ENCODE data around the gene MMP23B. TPM values are rescaled to one million over a fixed set of nuclear protein-coding genes. Genes with fewer than 3 reads are reported as not detected.
"Not testable (repeated sequence)": the region's sequence is repeated elsewhere in the genome, so short reads cannot be mapped to it uniquely, and the experiment has no call there.

Gene MMP23B
- total and polyA plus RNA-seq, 5 donors from 2014 or later, result 0.18 to 4.1 (median 0.21) TPM; not detected in 2

DNA sequence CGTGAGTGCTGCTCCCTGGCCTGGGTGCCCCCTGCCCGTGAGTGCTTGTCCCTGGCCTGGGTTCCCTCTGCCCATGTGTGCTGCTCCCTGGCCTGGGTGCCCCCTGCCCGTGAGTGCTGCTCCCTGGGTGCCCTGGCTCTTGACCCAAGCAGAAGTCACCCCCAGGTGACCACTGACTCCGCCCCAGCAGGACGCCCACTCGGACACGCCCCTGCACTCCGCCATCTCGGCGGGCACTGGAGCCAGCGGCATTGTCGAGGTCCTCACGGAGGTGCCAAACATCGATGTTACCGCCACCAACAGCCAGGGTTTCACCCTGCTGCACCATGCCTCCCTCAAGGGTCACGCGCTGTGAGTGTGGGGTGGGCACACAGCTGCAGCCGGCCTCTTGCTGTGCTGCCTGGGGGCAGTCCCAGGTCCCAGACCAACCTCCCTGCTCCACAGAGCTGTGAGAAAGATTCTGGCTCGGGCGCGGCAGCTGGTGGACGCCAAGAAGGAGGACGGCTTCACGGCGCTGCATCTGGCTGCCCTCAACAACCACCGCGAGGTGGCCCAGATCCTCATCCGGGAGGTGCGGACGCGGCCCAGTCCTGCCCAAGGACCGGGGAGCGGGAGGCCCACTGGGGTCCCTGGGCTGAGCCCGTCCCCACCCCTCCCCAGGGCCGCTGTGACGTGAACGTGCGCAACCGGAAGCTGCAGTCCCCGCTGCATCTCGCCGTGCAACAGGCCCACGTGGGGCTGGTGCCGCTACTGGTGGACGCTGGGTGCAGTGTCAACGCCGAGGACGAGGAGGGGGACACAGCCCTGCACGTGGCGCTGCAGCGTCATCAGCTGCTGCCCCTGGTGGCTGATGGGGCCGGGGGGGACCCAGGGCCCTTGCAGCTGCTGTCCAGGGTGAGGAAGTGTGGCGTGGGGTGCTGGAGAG is 3.9 kb upstream of the MMP23B start:
- DNase-seq (no peak), ATAC-seq (ENCODE audit: low read depth in 2 of 2) (no peak)
- Histone ChIP-seq H3K27ac (ENCODE audit: insufficient read depth, low read length, poor library complexity, severe bottlenecking) (peak overlapping the region; percentile 79), H3K9me3 (ENCODE audit: control insufficient read depth in 2 of 2, low read length in 2 of 2) (no peaks in the 10 kb centered on the region), H3K4me1 (ENCODE audit: control insufficient read depth, insufficient read depth, low read length, poor library complexity, severe bottlenecking) (peaks cover 29% of the 10 kb centered on the region), H3K27me3 (ENCODE audit: control insufficient read depth, insufficient read depth, low read length) (no peaks in the 10 kb centered on the region), H3K36me3 (ENCODE audit: control insufficient read depth, insufficient read depth, low read length) (no peaks in the 10 kb centered on the region), H3K4me3 (ENCODE audit: low read depth, low read length) (no peak overlapping the region)
- Mint-ChIP-seq H3K9me3 (peaks cover 0 to 2% (median 0%) of the 10 kb centered on the region in 7 donors), H3K27ac (peak overlapping the region in 1 of 3 donors; percentile 14), H3K36me3 (no peaks in the 10 kb centered on the region), H3K4me1 (peaks cover 0 to 6% (median 3%) of the 10 kb centered on the region in 4 donors), H3K4me3 (peak overlapping the region in 2 of 4 donors; percentile 43 to 51), H3K27me3 (peaks cover 6% of the 10 kb centered on the region)

DNA sequence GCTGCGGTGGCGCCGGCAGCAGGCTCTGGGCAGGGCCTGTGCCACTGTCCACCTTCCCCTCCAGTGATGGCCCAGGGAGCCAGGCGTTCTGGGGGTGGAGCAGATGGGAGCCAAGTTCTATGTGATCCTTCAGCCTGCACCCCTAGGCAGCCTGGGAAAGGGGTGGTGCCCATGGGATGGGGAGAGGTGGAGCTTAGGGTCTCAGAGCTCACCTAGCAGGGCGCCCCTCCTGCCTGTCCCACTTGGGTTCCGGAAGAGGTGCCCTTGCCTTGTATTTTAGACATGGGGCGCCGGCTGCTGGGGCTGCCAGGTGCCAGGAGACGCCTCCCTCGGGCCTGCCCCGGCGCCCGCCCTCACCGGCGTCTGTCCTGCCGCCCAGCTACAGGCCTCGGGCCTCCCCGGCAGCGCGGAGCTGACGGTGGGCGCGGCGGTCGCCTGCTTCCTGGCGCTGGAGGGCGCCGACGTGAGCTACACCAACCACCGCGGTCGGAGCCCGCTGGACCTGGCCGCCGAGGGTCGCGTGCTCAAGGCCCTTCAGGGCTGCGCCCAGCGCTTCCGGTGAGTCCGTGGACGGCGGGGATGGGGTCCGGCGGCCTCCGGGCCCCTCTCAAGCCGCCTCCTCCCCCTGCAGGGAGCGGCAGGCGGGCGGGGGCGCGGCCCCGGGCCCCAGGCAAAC is 3.1 kb upstream of the MMP23B start:
- DNase-seq, result peak in 2 of 3 donors; percentile 34 to 53
- H3K36me3 Mint-ChIP-seq, result no peaks in the 10 kb centered on the region

DNA sequence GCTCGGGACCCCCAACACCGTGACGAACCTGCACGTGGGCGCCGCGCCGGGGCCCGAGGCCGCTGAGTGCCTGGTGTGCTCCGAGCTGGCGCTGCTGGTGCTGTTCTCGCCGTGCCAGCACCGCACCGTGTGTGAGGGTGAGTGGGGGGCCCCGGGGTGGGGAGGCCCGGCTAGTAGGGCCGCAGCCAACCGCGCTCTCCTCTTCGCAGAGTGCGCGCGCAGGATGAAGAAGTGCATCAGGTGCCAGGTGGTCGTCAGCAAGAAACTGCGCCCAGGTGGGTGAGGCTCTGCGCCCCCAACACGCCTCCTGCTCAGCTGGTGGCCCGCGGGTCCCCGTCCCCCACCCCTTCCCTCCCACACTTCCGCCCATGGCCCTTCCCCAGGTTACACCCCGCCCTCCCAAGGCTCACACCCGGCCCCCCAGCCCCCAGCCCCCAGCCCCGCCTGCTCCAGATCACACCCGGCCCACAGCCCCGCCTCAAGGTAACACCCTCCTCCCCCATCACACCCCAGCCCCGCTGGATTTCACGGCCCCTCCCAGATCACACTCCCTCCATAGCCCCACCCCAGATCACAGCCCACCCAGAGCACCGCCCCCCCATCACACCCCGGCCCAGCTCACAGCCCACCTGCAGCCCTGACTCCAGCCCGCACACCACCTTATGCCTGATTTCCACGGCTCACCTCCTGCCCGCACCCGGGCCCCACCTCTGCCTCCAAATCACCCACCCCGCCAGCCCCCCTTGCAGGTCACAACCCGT is 2.4 kb upstream of the MMP23B start:
- H3K4me3 Mint-ChIP-seq, result peak overlapping the region; percentile 73 to 86 (median 80)
- peaks cover 0 to 2% (median 0%) of the 10 kb centered on the region in 7 donors for H3K9me3 Mint-ChIP-seq
- Histone ChIP-seq H3K4me1 (ENCODE audit: control insufficient read depth, insufficient read depth, low read length, poor library complexity, severe bottlenecking) (peaks cover 29% of the 10 kb centered on the region), H3K4me3 (ENCODE audit: low read depth, low read length) (no peak overlapping the region), H3K27ac (ENCODE audit: insufficient read depth, low read length, poor library complexity, severe bottlenecking) (peak overlapping the region; percentile 79), H3K9me3 (ENCODE audit: control insufficient read depth in 2 of 2, low read length in 2 of 2) (no peaks in the 10 kb centered on the region), H3K27me3 (ENCODE audit: control insufficient read depth, insufficient read depth, low read length) (no peaks in the 10 kb centered on the region), H3K36me3 (ENCODE audit: control insufficient read depth, insufficient read depth, low read length) (no peaks in the 10 kb centered on the region)
- peaks cover 6% of the 10 kb centered on the region for H3K27me3 Mint-ChIP-seq
- no peaks in the 10 kb centered on the region for H3K36me3 Mint-ChIP-seq
- DNase-seq, result peak; percentile 72 to 76 (median 75)
- H3K4me1 Mint-ChIP-seq, result peaks cover 0 to 6% (median 3%) of the 10 kb centered on the region in 4 donors
- peak; percentile 33 to 46 for ATAC-seq (ENCODE audit: low read depth in 2 of 2)
- H3K27ac Mint-ChIP-seq, result peak overlapping the region; percentile 14 to 73 (median 72)

More for the DNA sequence above, 3.1 kb upstream of the MMP23B start:
- no peaks in the 10 kb centered on the region for H3K27me3 ChIP-seq (ENCODE audit: control insufficient read depth, insufficient read depth, low read length)
- no peaks in the 10 kb centered on the region for H3K36me3 ChIP-seq (ENCODE audit: control insufficient read depth, insufficient read depth, low read length)
- Mint-ChIP-seq H3K4me1 (peaks cover 0 to 6% (median 3%) of the 10 kb centered on the region in 4 donors), H3K4me3 (peak overlapping the region in 3 of 4 donors; percentile 26 to 46 (median 38)), H3K9me3 (peaks cover 0 to 2% (median 0%) of the 10 kb centered on the region in 7 donors), H3K27me3 (peaks cover 6% of the 10 kb centered on the region), H3K27ac (no peak overlapping the region)
- no peaks in the 10 kb centered on the region for H3K9me3 ChIP-seq (ENCODE audit: control insufficient read depth in 2 of 2, low read length in 2 of 2)
- H3K4me3 ChIP-seq (ENCODE audit: low read depth, low read length), result no peak overlapping the region
- ATAC-seq (ENCODE audit: low read depth in 2 of 2), result no peak
- H3K4me1 ChIP-seq (ENCODE audit: control insufficient read depth, insufficient read depth, low read length, poor library complexity, severe bottlenecking), result peaks cover 29% of the 10 kb centered on the region
- peak overlapping the region; percentile 79 for H3K27ac ChIP-seq (ENCODE audit: insufficient read depth, low read length, poor library complexity, severe bottlenecking)

DNA sequence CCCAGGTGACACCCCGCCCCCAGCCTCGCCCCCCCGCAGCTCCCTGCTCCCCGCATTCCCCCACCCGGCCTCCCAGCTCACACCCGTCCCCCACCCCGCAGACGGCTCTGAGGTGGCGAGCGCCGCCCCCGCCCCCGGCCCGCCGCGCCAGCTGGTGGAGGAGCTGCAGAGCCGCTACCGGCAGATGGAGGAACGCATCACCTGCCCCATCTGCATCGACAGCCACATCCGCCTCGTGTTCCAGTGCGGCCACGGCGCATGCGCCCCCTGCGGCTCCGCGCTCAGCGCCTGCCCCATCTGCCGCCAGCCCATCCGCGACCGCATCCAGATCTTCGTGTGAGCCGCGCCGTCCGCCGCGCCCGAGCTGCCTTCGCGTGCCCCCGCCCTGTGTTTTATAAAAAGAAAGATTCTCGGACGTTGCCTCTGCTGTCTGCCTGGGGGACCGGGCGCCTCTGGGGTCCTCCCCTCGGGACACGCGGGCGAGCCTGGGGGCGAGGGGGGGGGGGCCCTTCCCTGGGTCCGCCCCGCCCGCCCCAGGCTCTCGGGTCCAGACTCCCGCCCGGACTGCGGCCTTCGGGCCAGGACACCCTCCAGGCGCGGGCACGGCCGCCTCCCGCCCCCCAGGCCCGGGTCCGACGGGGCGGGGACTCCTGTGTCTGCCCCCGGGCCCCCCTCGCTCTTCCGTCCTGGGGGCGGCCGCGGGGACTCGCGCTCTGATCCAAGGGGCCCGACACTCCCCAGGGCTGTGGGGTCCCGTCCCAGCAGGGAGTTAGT is 1.6 kb upstream of the MMP23B start:
- DNase-seq (peak; percentile 91 to 97 (median 97)), ATAC-seq (ENCODE audit: low read depth in 2 of 2) (peak; percentile 84)
- Histone ChIP-seq H3K4me1 (ENCODE audit: control insufficient read depth, insufficient read depth, low read length, poor library complexity, severe bottlenecking) (peaks cover 29% of the 10 kb centered on the region), H3K4me3 (ENCODE audit: low read depth, low read length) (no peak overlapping the region), H3K36me3 (ENCODE audit: control insufficient read depth, insufficient read depth, low read length) (no peaks in the 10 kb centered on the region), H3K27ac (ENCODE audit: insufficient read depth, low read length, poor library complexity, severe bottlenecking) (peak overlapping the region; percentile 79), H3K9me3 (ENCODE audit: control insufficient read depth in 2 of 2, low read length in 2 of 2) (no peaks in the 10 kb centered on the region), H3K27me3 (ENCODE audit: control insufficient read depth, insufficient read depth, low read length) (no peaks in the 10 kb centered on the region)
- peaks cover 0 to 6% (median 3%) of the 10 kb centered on the region in 4 donors for H3K4me1 Mint-ChIP-seq
- peak overlapping the region; percentile 85 to 94 (median 92) for H3K4me3 Mint-ChIP-seq
- no peaks in the 10 kb centered on the region for H3K36me3 Mint-ChIP-seq
- peak overlapping the region; percentile 72 to 97 (median 96) for H3K27ac Mint-ChIP-seq
- peaks cover 0 to 2% (median 0%) of the 10 kb centered on the region in 7 donors for H3K9me3 Mint-ChIP-seq
- H3K27me3 Mint-ChIP-seq, result peaks cover 6% of the 10 kb centered on the region

DNA sequence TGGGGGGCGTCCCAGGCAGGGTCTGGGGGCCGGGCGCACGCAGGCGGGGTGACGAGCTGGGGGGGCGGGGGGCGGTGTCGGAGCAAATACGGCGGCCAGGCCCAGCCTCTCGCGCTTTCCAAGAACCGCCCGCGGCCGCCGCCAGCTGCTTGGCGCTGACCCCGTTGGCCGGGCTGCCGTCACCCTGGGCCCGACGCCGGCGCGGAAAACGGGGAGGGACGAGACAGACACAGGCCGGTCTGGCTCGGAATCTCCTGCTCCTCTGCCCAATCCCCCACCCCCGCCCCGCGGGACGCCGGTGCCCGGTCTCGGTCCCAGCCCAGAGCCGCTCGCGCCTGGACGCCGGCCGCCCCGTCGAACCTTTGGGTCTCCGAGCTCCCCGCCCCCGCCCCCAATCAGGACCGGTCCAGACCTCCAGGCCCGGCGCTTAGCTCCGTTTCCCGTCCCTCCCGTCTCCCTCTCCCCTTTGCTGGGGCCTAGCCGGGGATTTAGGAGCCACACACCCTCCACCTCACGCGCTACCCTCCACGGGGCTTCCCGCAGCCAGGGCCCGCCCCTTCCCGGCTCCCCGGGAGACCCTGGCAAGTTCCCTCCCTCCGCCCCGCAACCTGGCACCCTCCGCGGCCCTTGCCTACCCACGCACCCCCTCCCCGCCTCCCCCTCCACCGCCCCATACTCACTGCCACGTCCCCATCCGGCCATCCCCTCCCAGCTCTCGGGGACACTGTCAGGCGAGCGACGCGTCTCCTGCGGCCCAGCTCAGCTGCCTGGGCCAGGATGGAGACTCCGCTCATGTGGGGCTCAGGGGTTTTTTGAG is 800 bp upstream of the MMP23B start:
- Histone ChIP-seq H3K9me3 (ENCODE audit: control insufficient read depth in 2 of 2, low read length in 2 of 2) (no peaks in the 10 kb centered on the region), H3K27ac (ENCODE audit: insufficient read depth, low read length, poor library complexity, severe bottlenecking) (peak overlapping the region; percentile 79), H3K36me3 (ENCODE audit: control insufficient read depth, insufficient read depth, low read length) (no peaks in the 10 kb centered on the region), H3K27me3 (ENCODE audit: control insufficient read depth, insufficient read depth, low read length) (no peaks in the 10 kb centered on the region), H3K4me1 (ENCODE audit: control insufficient read depth, insufficient read depth, low read length, poor library complexity, severe bottlenecking) (peaks cover 29% of the 10 kb centered on the region), H3K4me3 (ENCODE audit: low read depth, low read length) (no peak overlapping the region)
- peaks cover 6% of the 10 kb centered on the region for H3K27me3 Mint-ChIP-seq
- ATAC-seq (ENCODE audit: low read depth in 2 of 2), result no peak
- H3K4me3 Mint-ChIP-seq, result peak overlapping the region; percentile 19 to 85 (median 68)
- peaks cover 0 to 2% (median 0%) of the 10 kb centered on the region in 7 donors for H3K9me3 Mint-ChIP-seq
- no peak overlapping the region for H3K27ac Mint-ChIP-seq
- DNase-seq, result peak in 1 of 3 donors; percentile 15
- no peaks in the 10 kb centered on the region for H3K36me3 Mint-ChIP-seq
- peaks cover 0 to 6% (median 3%) of the 10 kb centered on the region in 4 donors for H3K4me1 Mint-ChIP-seq

DNA sequence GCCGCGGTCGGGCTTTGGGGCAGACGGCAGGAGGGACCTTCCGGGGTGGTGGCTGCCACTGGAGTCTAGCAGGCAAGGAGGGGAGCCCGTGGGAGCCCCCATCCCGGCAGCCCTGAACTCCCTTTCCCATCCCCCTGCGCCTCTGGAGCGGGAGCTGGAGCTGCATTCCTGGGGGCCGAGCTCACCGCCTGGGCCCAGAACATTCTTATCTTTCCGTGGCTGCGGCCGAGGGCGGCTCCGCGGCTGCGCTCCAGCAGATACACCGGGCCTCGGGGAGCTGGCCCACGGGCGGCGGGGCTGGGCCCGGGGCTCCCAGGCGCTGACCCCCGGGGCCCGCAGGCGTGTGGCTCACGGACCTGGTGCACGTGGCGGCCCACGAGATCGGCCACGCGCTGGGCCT is 1.4 kb downstream of the MMP23B start:
- not testable (repeated sequence) for H3K4me3 ChIP-seq (ENCODE audit: low read depth, low read length); H3K4me1 Mint-ChIP-seq; H3K36me3 Mint-ChIP-seq; H3K27ac Mint-ChIP-seq; H3K27me3 Mint-ChIP-seq; H3K36me3 ChIP-seq (ENCODE audit: control insufficient read depth, insufficient read depth, low read length); H3K9me3 ChIP-seq (ENCODE audit: control insufficient read depth in 2 of 2, low read length in 2 of 2); H3K27ac ChIP-seq (ENCODE audit: insufficient read depth, low read length, poor library complexity, severe bottlenecking); DNase-seq; H3K27me3 ChIP-seq (ENCODE audit: control insufficient read depth, insufficient read depth, low read length); ATAC-seq (ENCODE audit: low read depth in 2 of 2); H3K4me3 Mint-ChIP-seq; H3K9me3 Mint-ChIP-seq
- peaks cover 29% of the 10 kb centered on the region for H3K4me1 ChIP-seq (ENCODE audit: control insufficient read depth, insufficient read depth, low read length, poor library complexity, severe bottlenecking)

Measured in CD4-positive, CD25-positive, alpha-beta regulatory T cell (primary cell).